HG02981 (cell line): Measurements from ENCODE around the gene SSH2.
A peak's percentile ranks its signal among the peaks of the same experiment; 100 is the strongest.
"Not testable (repeated sequence)": the region's sequence is repeated elsewhere in the genome, so short reads cannot be mapped to it uniquely, and the experiment has no call there.

Experiments
- ATAC-seq: cut with Tn5 transposase; IDR thresholded peaks from one replicate; pipeline ENCODE4 v1.9.1; 2021; ENCODE audit warnings: mild to moderate bottlenecking, moderate library complexity; ENCODE audit not compliant: unreplicated experiment

The SSH2 gene, protein sequence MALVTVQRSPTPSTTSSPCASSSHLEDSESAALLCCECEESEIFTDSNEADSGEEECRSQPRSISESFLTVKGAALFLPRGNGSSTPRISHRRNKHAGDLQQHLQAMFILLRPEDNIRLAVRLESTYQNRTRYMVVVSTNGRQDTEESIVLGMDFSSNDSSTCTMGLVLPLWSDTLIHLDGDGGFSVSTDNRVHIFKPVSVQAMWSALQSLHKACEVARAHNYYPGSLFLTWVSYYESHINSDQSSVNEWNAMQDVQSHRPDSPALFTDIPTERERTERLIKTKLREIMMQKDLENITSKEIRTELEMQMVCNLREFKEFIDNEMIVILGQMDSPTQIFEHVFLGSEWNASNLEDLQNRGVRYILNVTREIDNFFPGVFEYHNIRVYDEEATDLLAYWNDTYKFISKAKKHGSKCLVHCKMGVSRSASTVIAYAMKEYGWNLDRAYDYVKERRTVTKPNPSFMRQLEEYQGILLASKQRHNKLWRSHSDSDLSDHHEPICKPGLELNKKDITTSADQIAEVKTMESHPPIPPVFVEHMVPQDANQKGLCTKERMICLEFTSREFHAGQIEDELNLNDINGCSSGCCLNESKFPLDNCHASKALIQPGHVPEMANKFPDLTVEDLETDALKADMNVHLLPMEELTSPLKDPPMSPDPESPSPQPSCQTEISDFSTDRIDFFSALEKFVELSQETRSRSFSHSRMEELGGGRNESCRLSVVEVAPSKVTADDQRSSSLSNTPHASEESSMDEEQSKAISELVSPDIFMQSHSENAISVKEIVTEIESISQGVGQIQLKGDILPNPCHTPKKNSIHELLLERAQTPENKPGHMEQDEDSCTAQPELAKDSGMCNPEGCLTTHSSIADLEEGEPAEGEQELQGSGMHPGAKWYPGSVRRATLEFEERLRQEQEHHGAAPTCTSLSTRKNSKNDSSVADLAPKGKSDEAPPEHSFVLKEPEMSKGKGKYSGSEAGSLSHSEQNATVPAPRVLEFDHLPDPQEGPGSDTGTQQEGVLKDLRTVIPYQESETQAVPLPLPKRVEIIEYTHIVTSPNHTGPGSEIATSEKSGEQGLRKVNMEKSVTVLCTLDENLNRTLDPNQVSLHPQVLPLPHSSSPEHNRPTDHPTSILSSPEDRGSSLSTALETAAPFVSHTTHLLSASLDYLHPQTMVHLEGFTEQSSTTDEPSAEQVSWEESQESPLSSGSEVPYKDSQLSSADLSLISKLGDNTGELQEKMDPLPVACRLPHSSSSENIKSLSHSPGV (N-terminal part only)

DNA sequence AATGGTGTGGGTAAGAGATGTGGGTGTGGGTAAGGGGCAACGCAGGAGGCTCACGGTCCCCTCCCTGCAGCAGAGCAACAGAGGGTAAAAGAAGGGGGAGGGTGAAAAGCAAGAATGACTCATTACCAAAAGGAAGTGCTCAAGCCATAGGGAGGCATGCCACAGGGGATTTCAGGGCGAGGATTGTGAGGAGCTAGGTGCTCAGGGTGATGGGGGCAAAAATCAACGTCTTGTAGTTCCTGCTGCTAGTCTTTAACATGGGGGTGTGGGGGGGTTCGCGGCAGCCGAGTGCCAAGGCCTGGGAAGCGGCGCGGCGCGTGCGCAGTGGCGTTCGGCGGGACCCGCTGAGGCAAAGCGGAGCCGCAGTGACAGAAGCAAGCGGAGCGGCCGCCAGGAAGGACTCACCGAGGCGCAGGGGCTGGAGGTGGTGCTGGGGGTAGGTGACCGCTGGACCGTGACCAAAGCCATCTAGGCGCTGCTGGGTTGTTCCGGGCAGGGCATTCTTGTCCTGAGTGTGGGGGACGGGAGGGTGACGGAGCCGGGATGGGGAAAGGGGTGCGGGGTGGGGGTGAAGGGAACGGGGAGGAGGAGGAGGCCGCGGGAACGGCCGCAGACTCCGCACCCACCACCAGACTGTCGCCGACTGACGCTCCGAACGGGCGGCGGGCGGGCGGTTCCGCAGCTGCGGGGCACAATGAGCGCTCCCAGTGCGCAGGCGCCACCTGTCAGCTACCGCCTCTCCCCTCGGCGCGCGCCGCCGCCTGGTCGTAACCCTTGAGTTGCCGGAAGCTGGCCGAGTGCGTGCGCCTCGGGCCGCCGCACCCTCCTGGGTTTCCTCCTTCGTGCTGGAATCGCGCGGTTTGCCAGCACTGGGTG is at the start of gene SSH2:
TSS of gene SSH2 (minus strand) at position 696 of the 876 bp plus-strand sequence. CDS start at position 468, 228 bp downstream.
- peak; percentile 49 for ATAC-seq

- no peak for ATAC-seq
Observed at GRCh38 chr17:29977836-29978235, 47.8 kb upstream of the SSH2 start.

DNA sequence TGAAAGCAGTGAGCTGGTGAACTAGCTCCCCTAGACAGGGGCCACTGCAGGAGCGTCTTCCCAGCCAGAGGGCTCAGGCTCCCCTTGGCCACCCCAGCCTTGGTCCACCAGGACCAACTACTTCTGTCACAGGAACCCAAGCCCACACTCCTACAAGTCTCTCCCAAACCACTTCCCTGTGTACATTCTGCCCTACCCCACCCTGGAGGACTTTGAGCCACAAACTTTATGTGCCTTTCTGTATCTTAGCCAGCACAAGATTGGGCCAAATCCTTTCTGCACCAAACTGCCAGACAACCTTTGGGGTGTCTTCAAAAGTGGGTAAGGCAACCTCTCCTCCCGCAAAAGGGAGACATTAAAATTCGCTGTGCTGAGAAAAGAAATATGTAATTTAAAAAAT is 43.0 kb upstream of the SSH2 start:
- ATAC-seq: no peak

- no peak for ATAC-seq
Observed at GRCh38 chr17:29972277-29972676, 42.2 kb upstream of the SSH2 start.

DNA sequence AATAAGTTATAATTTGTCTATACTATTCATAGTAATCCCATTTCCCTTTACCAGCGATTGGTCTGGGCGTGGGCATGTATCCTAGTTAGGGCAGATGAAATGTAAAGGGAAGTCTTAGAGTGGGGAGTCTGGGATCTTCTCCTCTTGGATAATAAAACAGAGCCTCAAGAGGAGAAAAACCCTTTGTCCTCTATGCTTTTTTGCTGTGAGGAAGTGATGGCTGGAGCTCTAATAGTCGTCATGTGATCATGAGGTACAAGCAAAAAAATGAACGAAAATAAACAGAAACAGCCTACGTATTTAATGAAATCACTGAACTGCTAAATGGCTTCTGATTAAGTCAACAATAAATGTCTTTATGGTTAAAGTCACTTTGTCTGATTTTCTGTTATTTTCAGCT is 38.2 kb upstream of the SSH2 start:
- ATAC-seq: no peak

DNA sequence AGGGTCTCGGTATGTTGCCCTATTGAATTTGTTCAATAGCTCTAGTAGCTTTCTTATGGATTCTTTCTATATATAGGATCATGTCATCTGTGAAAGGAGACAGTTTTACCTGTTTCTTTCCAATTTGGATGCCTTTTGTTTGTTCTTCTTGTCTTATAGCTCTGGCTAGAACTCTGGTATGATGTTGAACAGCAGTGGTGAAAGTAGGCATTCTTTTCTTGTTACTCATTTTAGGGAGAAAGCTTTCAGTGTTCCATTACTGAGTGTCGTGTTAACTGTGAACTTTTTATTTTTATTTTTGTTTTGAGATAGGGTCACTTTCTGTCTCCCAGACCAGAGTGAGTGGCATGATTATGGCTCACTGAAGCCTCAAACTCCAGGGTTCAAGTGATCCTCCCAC is 32.6 kb upstream of the SSH2 start:
- no peak for ATAC-seq

DNA sequence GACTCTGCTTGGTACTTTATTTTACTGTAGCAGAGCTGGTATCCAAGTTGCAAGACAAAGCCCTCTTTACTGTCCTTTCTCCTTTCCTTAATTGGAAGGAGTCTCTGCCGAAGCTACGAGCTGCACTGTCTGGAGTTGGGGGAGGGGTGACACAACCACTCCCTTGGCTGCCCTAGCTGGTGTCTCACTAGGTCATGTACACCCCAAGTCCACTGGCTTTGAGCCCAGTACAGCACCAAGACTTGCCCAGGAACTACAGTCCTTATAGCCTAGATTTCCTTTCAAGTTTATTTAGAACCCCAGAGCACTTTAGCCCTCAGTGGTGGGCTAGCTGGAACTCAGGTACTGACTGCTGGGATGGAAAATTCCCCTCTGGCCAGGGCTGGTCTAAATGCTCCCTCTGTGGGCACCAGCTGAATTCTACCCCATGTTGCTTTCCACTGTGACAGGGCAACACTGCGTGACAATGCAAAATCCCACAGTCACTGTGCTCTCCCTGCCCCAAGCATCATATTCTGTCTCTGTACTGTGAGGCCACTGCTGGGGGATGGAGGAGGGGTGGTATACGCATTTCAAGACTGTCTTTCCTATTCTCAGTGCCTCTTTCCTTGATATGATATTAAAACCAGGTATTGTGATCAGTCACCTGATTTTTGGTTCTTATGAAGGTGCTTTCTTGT is 29.8 kb upstream of the SSH2 start:
- no peak for ATAC-seq

- no peak for ATAC-seq
Observed at GRCh38 chr17:29958947-29959657, 29.1 kb upstream of the SSH2 start.

DNA sequence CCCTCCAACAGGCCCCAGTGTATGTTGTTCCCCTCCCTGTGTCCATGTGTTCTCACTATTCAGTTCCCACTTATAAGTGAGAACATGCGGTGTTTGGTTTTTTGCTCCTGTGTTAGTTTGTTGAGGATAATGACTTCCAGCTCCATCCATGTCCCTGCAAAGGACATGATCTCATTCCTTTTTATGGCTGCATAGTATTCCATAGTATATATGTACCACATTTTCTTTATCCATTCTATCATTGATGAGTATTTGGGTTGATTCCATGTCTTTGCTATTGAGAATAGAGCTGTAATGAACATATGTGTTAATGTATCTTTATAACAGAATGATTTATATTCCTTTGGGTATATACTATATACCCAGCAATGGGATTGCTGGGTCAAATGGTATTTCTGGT is 27.5 kb upstream of the SSH2 start:
- not testable (repeated sequence) for ATAC-seq

GRCh38 chr17:29956225-29956624 is 26.2 kb upstream of the SSH2 start:
- no peak for ATAC-seq

GRCh38 chr17:29954405-29954804 is 24.4 kb upstream of the SSH2 start:
- no peak for ATAC-seq

DNA sequence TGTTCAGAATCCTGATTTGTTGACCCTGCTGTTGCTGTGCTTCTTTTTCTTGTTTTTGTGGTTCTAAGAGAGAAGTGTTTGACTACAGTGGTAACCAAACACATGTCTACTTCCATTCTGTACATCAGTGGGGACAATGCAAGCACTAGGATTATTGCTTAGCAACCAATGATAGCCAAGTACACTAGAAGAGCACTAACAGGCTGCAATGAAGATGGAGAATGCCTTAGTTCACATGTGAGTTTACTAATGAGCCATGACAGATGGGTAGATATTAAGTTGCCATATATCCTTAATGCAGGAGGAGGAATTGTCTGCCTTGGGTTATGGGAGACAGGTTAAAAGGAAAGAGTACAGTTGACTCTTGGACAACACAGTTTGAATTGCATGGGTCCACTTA is 19.7 kb upstream of the SSH2 start:
- no peak for ATAC-seq

DNA sequence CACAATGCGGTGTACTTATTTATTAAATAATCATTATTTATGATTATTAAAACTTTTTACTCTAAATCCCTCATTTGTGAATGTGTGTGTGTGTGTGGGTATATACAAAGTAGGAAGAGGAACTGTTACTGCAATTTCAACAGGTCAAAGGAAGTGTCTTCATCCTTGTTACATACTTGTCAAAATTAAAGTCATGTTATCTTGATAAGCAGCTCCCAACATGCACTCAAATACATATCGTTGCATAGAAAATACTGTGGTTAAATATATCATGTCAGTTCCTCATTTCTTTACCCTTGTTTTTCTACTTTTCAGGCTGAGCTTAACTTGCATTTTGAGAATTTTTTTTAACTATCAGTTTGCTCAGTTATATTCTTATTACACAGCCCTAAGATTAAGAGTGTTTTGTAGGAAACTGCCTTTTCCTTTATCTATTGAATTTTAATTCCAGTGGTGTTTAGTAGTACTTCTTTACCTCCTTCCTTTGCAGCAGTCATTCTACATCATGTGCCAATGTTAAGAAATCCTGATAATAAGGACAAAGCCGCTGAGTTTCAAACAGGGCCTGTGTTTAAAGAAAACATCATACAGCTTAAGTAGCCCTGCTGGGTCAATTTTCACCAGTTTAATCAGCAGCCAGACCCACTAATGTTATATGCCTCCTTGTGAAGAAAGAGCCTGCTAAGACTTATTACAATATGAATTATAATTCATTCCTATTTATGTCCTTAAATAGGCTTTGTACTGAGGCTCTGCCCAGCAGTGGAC is 18.6 kb upstream of the SSH2 start:
- no peak for ATAC-seq

DNA sequence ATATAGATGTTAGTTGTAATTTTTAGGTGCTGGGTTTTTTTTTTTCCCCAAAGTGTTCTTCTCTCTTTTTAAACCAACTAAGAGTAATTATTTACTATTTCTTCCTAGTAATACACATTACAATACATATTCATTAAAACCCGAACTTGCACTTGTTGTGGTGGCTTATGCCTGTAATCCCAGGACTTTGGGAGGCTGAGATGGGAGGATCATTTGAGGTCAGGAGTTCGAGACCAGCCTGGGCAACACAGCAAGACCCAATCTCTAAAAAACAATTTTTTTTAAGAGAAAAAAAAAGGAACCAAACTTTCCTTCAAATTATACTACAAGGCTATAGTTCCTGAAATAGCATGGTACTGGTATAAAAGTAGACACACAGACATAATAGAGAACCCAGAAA is 15.3 kb upstream of the SSH2 start:
- ATAC-seq: no peak

DNA sequence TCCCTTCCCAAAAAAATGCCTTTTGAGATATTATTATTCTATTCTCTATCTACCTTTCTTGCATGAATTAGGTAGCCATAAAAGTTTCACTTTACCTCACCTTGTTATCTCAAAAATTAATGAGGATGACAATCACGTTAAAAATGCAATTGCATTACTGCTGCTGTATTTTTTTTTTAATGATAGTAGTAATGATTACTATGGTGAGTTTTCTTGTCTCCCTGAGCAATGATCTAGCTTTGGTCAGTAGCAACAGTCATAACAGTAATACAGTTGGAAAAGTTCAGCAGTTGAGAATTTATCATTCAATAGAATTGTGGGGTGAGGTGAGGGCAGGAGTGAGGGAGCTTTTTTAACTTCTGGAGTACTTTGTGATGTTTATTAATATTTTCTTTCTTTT is 11.3 kb upstream of the SSH2 start, which contains the start of gene EFCAB5:
TSS of gene EFCAB5 (plus strand) at position 301 of the 400 bp plus-strand sequence. CDS start 163 bp downstream, outside the sequence.
- ATAC-seq: no peak

GRCh38 chr17:29936724-29937123 is 6.7 kb upstream of the SSH2 start:
- ATAC-seq: no peak

DNA sequence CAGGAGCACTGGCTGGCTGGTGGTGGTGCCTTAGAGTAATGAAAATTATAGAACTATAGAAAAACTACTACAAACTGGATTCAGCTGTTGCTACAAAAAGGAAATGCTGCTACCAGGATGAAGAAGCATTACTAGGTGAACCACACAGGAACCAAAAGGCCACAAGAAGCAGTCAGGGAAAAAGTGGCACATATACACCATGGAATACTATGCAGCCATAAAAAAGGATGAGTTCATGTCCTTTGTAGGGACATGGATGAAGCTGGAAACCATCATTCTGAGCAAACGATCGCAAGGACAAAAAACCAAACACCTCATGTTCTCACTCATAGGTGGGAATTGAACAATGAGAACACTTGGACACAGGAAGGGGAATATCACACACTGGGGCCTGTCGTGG is 5.9 kb upstream of the SSH2 start:
- ATAC-seq: not testable (repeated sequence)

- ATAC-seq: no peak
Observed at GRCh38 chr17:29933379-29933778, 3.4 kb upstream of the SSH2 start.
